Natural killer cell treated with Interleukin-12 subunit alpha and Interleukin-12 subunit beta and Interleukin-15 and Interleukin-18, amount 100 ng/mL, for 72 hours (primary cell): ENCODE results near the gene SLCO3A1. TPM values are rescaled to one million over a fixed set of nuclear protein-coding genes. Genes with fewer than 3 reads are reported as not detected.

Source experiments
- ATAC-seq, 2 donors: fragments of 150-1000 bp; cut with Tn5 transposase in 1 of 2; sonication (Bioruptor Pico), chemical (Tn5 transposase) in 1 of 2; 2 replicates each; pipeline ENCODE4 v1.10.0; 2021
- DNase-seq: peaks from one replicate; pipeline ENCODE4 v3.0.0; 2022; ENCODE audit warnings: low spot score
- H3K27ac Mint-ChIP-seq, 2 donors: 1 replicate in 1 of 2; 2 replicates in 1 of 2; pipeline ENCODE4 v1.8.0; 2022; ENCODE audit warnings: mixed read lengths in 2 of 2, mild to moderate bottlenecking in 1 of 2, moderate library complexity in 1 of 2
- H3K27me3 Mint-ChIP-seq, 2 donors: 1 replicate in 1 of 2; 2 replicates in 1 of 2; pipeline ENCODE4 v1.8.0; 2022; ENCODE audit warnings: mixed read lengths in 2 of 2
- H3K36me3 Mint-ChIP-seq: one replicate; pipeline ENCODE4 v1.8.0; 2022; ENCODE audit warnings: mixed read lengths
- H3K4me1 Mint-ChIP-seq, 2 donors: 1 replicate in 1 of 2; 2 replicates in 1 of 2; pipeline ENCODE4 v1.8.0; 2022; ENCODE audit warnings: low read depth in 2 of 2, mixed read lengths in 2 of 2, mild to moderate bottlenecking in 1 of 2
- H3K4me3 Mint-ChIP-seq: one replicate; pipeline ENCODE4 v1.8.0; 2022; ENCODE audit warnings: mixed read lengths
- H3K9me3 Mint-ChIP-seq: 2 replicates; pipeline ENCODE4 v1.8.0; 2022; ENCODE audit warnings: mixed read lengths
- total RNA-seq, 2 donors: library from RNA; stranded (reverse); gene quantifications; one replicate each; pipeline ENCODE4 v1.2.3, GENCODE V29; 2022

The SLCO3A1 gene
- total RNA-seq, 2 donors from 2014 or later, result 10.4 to 12.5 TPM

- Mint-ChIP-seq H3K4me1 (peaks cover 56 to 57% of the 10 kb centered on the region in 2 donors), H3K27ac (peak overlapping the region; percentile 70 to 84), H3K4me3 (peak overlapping the region; percentile 79), H3K9me3 (no peaks in the 10 kb centered on the region), H3K27me3 (peaks cover 0 to 6% of the 10 kb centered on the region in 2 donors), H3K36me3 (no peaks in the 10 kb centered on the region)
- DNase-seq (peak; percentile 81), ATAC-seq (peak; percentile 86)
These were observed 582 bp upstream of the SLCO3A1 start for GRCh38 chr15:91852741-91853510.

GRCh38 chr15:91853948-91854638 lies 585 bp downstream of the SLCO3A1 start:
- Mint-ChIP-seq H3K36me3 (no peaks in the 10 kb centered on the region), H3K27ac (peak overlapping the region; percentile 22 to 72), H3K4me1 (peaks cover 64 to 69% of the 10 kb centered on the region in 2 donors), H3K27me3 (peaks cover 0 to 6% of the 10 kb centered on the region in 2 donors), H3K4me3 (peak overlapping the region; percentile 82), H3K9me3 (no peaks in the 10 kb centered on the region)
- ATAC-seq (peak; percentile 47 to 52), DNase-seq (peak; percentile 62)

- Mint-ChIP-seq H3K27me3 (peaks cover 0 to 6% of the 10 kb centered on the region in 2 donors), H3K4me3 (peak overlapping the region; percentile 82), H3K9me3 (no peaks in the 10 kb centered on the region), H3K36me3 (no peaks in the 10 kb centered on the region), H3K4me1 (peaks cover 64 to 66% of the 10 kb centered on the region in 2 donors), H3K27ac (peak overlapping the region; percentile 22 to 72)
- ATAC-seq (peak in 1 of 2 donors; percentile 9), DNase-seq (peak; percentile 65)
These were observed 1.1 kb downstream of the SLCO3A1 start for GRCh38 chr15:91854639-91854990.

- Mint-ChIP-seq H3K27ac (peak overlapping the region; percentile 22 to 72), H3K27me3 (peaks cover 0 to 3% of the 10 kb centered on the region in 2 donors), H3K36me3 (no peaks in the 10 kb centered on the region), H3K9me3 (no peaks in the 10 kb centered on the region), H3K4me3 (peak overlapping the region; percentile 82), H3K4me1 (peaks cover 62 to 64% of the 10 kb centered on the region in 2 donors)
- DNase-seq, result no peak
- ATAC-seq, result no peak
These were observed 1.7 kb downstream of the SLCO3A1 start for GRCh38 chr15:91855241-91855640.

- H3K27me3 Mint-ChIP-seq, result peaks cover 0 to 3% of the 10 kb centered on the region in 2 donors
These were observed 2.4 kb downstream of the SLCO3A1 start for GRCh38 chr15:91855684-91856489.

GRCh38 chr15:91857224-91857585 lies 3.7 kb downstream of the SLCO3A1 start:
- peaks cover 52 to 63% of the 10 kb centered on the region in 2 donors for H3K4me1 Mint-ChIP-seq
- no peak for DNase-seq
- H3K36me3 Mint-ChIP-seq, result no peaks in the 10 kb centered on the region
- peaks cover 0 to 3% of the 10 kb centered on the region in 2 donors for H3K27me3 Mint-ChIP-seq
- H3K27ac Mint-ChIP-seq, result peak overlapping the region; percentile 41 to 54
- peak overlapping the region; percentile 46 for H3K4me3 Mint-ChIP-seq
- no peaks in the 10 kb centered on the region for H3K9me3 Mint-ChIP-seq
- no peak for ATAC-seq

More at GRCh38 chr15:91855684-91856489, 2.4 kb downstream of the SLCO3A1 start:
- peak overlapping the region; percentile 22 to 72 for H3K27ac Mint-ChIP-seq
- peak overlapping the region; percentile 82 for H3K4me3 Mint-ChIP-seq
- DNase-seq (peak; percentile 76), ATAC-seq (peak in 1 of 2 donors; percentile 1)
- H3K9me3 Mint-ChIP-seq, result no peaks in the 10 kb centered on the region
- peaks cover 62 to 67% of the 10 kb centered on the region in 2 donors for H3K4me1 Mint-ChIP-seq
- no peaks in the 10 kb centered on the region for H3K36me3 Mint-ChIP-seq

- Mint-ChIP-seq H3K9me3 (no peaks in the 10 kb centered on the region), H3K27me3 (peaks cover 0 to 3% of the 10 kb centered on the region in 2 donors), H3K27ac (peak overlapping the region; percentile 41 to 54), H3K4me3 (peak overlapping the region; percentile 46), H3K4me1 (peaks cover 55 to 62% of the 10 kb centered on the region in 2 donors), H3K36me3 (no peaks in the 10 kb centered on the region)
- DNase-seq (no peak), ATAC-seq (peak; percentile 59 to 60)
These were observed 4.3 kb downstream of the SLCO3A1 start for GRCh38 chr15:91857772-91858171.

- H3K4me1 Mint-ChIP-seq, result peaks cover 62 to 72% of the 10 kb centered on the region in 2 donors
- H3K27me3 Mint-ChIP-seq, result peaks cover 0 to 3% of the 10 kb centered on the region in 2 donors
These were observed 7.0 kb downstream of the SLCO3A1 start for GRCh38 chr15:91860498-91860897.

GRCh38 chr15:91861223-91861622 lies 7.7 kb downstream of the SLCO3A1 start:
- no peak overlapping the region for H3K27ac Mint-ChIP-seq
- H3K9me3 Mint-ChIP-seq, result no peaks in the 10 kb centered on the region
- H3K36me3 Mint-ChIP-seq, result no peaks in the 10 kb centered on the region
- no peak overlapping the region for H3K4me3 Mint-ChIP-seq
- ATAC-seq, result no peak
- H3K27me3 Mint-ChIP-seq, result peaks cover 0 to 3% of the 10 kb centered on the region in 2 donors
- peaks cover 62 to 74% of the 10 kb centered on the region in 2 donors for H3K4me1 Mint-ChIP-seq
- no peak for DNase-seq

More at GRCh38 chr15:91860498-91860897, 7.0 kb downstream of the SLCO3A1 start:
- DNase-seq, result no peak
- Mint-ChIP-seq H3K36me3 (no peaks in the 10 kb centered on the region), H3K27ac (no peak overlapping the region), H3K4me3 (no peak overlapping the region), H3K9me3 (no peaks in the 10 kb centered on the region)
- no peak for ATAC-seq

- no peaks in the 10 kb centered on the region for H3K36me3 Mint-ChIP-seq
- no peak overlapping the region for H3K4me3 Mint-ChIP-seq
- peaks cover 60 to 68% of the 10 kb centered on the region in 2 donors for H3K4me1 Mint-ChIP-seq
- H3K9me3 Mint-ChIP-seq, result no peaks in the 10 kb centered on the region
- no peak for ATAC-seq
- no peaks in the 10 kb centered on the region for H3K27me3 Mint-ChIP-seq
- no peak overlapping the region for H3K27ac Mint-ChIP-seq
- no peak for DNase-seq
These were observed 9.5 kb downstream of the SLCO3A1 start for GRCh38 chr15:91862891-91863504.

- H3K36me3 Mint-ChIP-seq, result no peaks in the 10 kb centered on the region
- H3K27ac Mint-ChIP-seq, result no peak overlapping the region
- no peaks in the 10 kb centered on the region for H3K27me3 Mint-ChIP-seq
- no peak for ATAC-seq
- no peak overlapping the region for H3K4me3 Mint-ChIP-seq
- H3K9me3 Mint-ChIP-seq, result no peaks in the 10 kb centered on the region
- no peak for DNase-seq
- H3K4me1 Mint-ChIP-seq, result peaks cover 53 to 67% of the 10 kb centered on the region in 2 donors
These were observed 10.2 kb downstream of the SLCO3A1 start for GRCh38 chr15:91863621-91864255.

- peak overlapping the region; percentile 13 to 50 for H3K27ac Mint-ChIP-seq
- ATAC-seq (peak in 1 of 2 donors; percentile 61), DNase-seq (no peak)
- H3K27me3 Mint-ChIP-seq, result no peaks in the 10 kb centered on the region
- H3K4me3 Mint-ChIP-seq, result peak overlapping the region; percentile 13
- no peaks in the 10 kb centered on the region for H3K9me3 Mint-ChIP-seq
- no peaks in the 10 kb centered on the region for H3K36me3 Mint-ChIP-seq
- H3K4me1 Mint-ChIP-seq, result peaks cover 47 to 63% of the 10 kb centered on the region in 2 donors
These were observed 11.2 kb downstream of the SLCO3A1 start for GRCh38 chr15:91864664-91865063.

- peaks cover 48 to 61% of the 10 kb centered on the region in 2 donors for H3K4me1 Mint-ChIP-seq
- H3K4me3 Mint-ChIP-seq, result no peak overlapping the region
- ATAC-seq (no peak), DNase-seq (no peak)
- H3K36me3 Mint-ChIP-seq, result no peaks in the 10 kb centered on the region
- H3K27me3 Mint-ChIP-seq, result no peaks in the 10 kb centered on the region
- no peaks in the 10 kb centered on the region for H3K9me3 Mint-ChIP-seq
- H3K27ac Mint-ChIP-seq, result peak overlapping the region; percentile 13 to 50
These were observed 12.0 kb downstream of the SLCO3A1 start for GRCh38 chr15:91865486-91865885.
